HepG2 (cell line): ENCODE results near the gene ESYT1. TPM values are rescaled to one million over a fixed set of nuclear protein-coding genes. Genes with fewer than 3 reads are reported as not detected.
A peak's percentile ranks its signal among the peaks of the same experiment; 100 is the strongest.

ENCODE experiments used
- CC2D1A ChIP-seq: sonication (generic); formaldehyde crosslinking; IDR thresholded peaks from 2 replicates; pipeline ENCODE4 v1.8.1; 2023; ENCODE audit warnings: mild to moderate bottlenecking, missing genetic modification reagents
- CSRNP2 ChIP-seq: sonication (generic); formaldehyde crosslinking; conservative IDR thresholded peaks from 2 replicates; pipeline ENCODE4 v1.8.0; 2022; ENCODE audit warnings: low read depth, missing genetic modification reagents
- DMTF1 ChIP-seq: sonication (generic); formaldehyde crosslinking; IDR thresholded peaks from 2 replicates; pipeline ENCODE4 v1.4.0; 2020; ENCODE audit warnings: mild to moderate bottlenecking, missing genetic modification reagents
- ETV5 ChIP-seq: IDR thresholded peaks from 2 replicates; pipeline ENCODE4 v1.6.1; 2018; ENCODE audit warnings: missing biosample characterization, missing genetic modification reagents, inconsistent platforms, borderline replicate concordance
- HMGXB4 ChIP-seq, 2 experiments: sonication (generic) in 1 of 2; formaldehyde crosslinking in 1 of 2; IDR thresholded peaks; 2 replicates each; pipeline versions ENCODE4 v1.4.0 to v1.6.1; 2018 to 2020; ENCODE audit warnings: missing genetic modification reagents in 2 of 2, borderline replicate concordance in 1 of 2, low read depth in 1 of 2, mild to moderate bottlenecking in 1 of 2, missing biosample characterization in 1 of 2
- IRF1 ChIP-seq: sonication (generic); formaldehyde crosslinking; IDR thresholded peaks from 2 replicates; pipeline ENCODE4 v1.4.0; 2020; ENCODE audit warnings: low read depth, mild to moderate bottlenecking, missing genetic modification reagents
- NR3C1 ChIP-seq: sonication (generic); formaldehyde crosslinking; IDR thresholded peaks from 2 replicates; pipeline ENCODE4 v1.4.0; 2020; ENCODE audit warnings: missing genetic modification reagents
- RXRB ChIP-seq: IDR thresholded peaks from 2 replicates; pipeline ENCODE4 v1.6.1; 2016; ENCODE audit warnings: borderline replicate concordance, missing genetic modification reagents, missing compliant biosample characterization
- SMAD1 ChIP-seq: sonication (generic); formaldehyde crosslinking; IDR thresholded peaks from 2 replicates; pipeline ENCODE4 v1.4.0; 2020; ENCODE audit warnings: missing genetic modification reagents, low read depth, mild to moderate bottlenecking, borderline replicate concordance
- SMARCC2 ChIP-seq: fragments of 450-650 bp; IDR thresholded peaks from 2 replicates; pipeline ENCODE4 v1.6.1; 2017; ENCODE audit warnings: antibody characterized with exemption, mild to moderate bottlenecking
- STAT5B ChIP-seq: sonication (generic); formaldehyde crosslinking; IDR thresholded peaks from 2 replicates; pipeline ENCODE4 v1.4.0; 2020; ENCODE audit warnings: missing genetic modification reagents
- THAP11 ChIP-seq: IDR thresholded peaks from 2 replicates; pipeline ENCODE4 v1.6.1; 2016; ENCODE audit warnings: missing biosample characterization, missing genetic modification reagents
- ZBTB42 ChIP-seq: sonication (generic); formaldehyde crosslinking; IDR thresholded peaks from 2 replicates; pipeline ENCODE4 v1.5.0; 2020; ENCODE audit warnings: mild to moderate bottlenecking, missing genetic modification reagents
- ZNF253 ChIP-seq: sonication (generic); formaldehyde crosslinking; IDR thresholded peaks from 2 replicates; pipeline ENCODE4 v1.8.0; 2022; ENCODE audit warnings: mild to moderate bottlenecking, missing genetic modification reagents, borderline replicate concordance
- ZNF547 ChIP-seq: sonication (generic); formaldehyde crosslinking; IDR thresholded peaks from 2 replicates; pipeline ENCODE4 v1.5.1; 2020; ENCODE audit warnings: mild to moderate bottlenecking, missing genetic modification reagents
- ZNF766 ChIP-seq: sonication (generic); formaldehyde crosslinking; IDR thresholded peaks from 2 replicates; pipeline ENCODE4 v1.5.0; 2020; ENCODE audit warnings: missing genetic modification reagents, borderline replicate concordance
- ZZZ3 ChIP-seq: sonication (generic); formaldehyde crosslinking; IDR thresholded peaks from 2 replicates; pipeline ENCODE4 v1.4.0; 2020; ENCODE audit warnings: missing genetic modification reagents, mild to moderate bottlenecking, borderline replicate concordance
- polyA plus RNA-seq, 8 experiments: library from polyadenylated mRNA; depleted of rRNA in 3 of 8; stranded (reverse) in 7 of 8; unstranded in 1 of 8; fragments of >200 nt; fragmentation: Illumina TruSeq in 4 of 8; extraction: Trizol in 4 of 8; gene quantifications; 2 replicates each; pipeline versions ENCODE4 v1.2.1 to v1.2.3, GENCODE V29; 2011 to 2016; ENCODE audit warnings: low read depth in 4 of 8, missing spikeins in 1 of 8, mixed read lengths in 1 of 8; ENCODE audit not compliant: insufficient read depth in 1 of 8
- total RNA-seq, 5 experiments: library from RNA; depleted of rRNA; stranded (reverse); fragments of >200 nt; fragmentation: Illumina TruSeq; extraction: Trizol; gene quantifications; 2 replicates each; pipeline ENCODE4 v1.2.3, GENCODE V29; 2016; ENCODE audit warnings: low read depth in 1 of 5

Gene ESYT1
- total and polyA plus RNA-seq, 2 of the 13 experiments (the other 11 are each of a cell fraction or from before 2014, with no cell fraction given), result 66.9 to 71.0 TPM

- TF ChIP-seq ZNF547 (CRISPR knock-in tag) (peak; percentile 32; the same call in 1 of the 2 replicates), ZZZ3 (CRISPR knock-in tag) (peak; percentile 98), SMARCC2 (no peak), CC2D1A (no peak), ETV5 (CRISPR knock-in tag) (peak; percentile 93), ZNF253 (CRISPR knock-in tag) (no peak), STAT5B (CRISPR knock-in tag) (no peak; the same call in none of the 2 replicates), THAP11 (CRISPR knock-in tag) (peak; percentile 97), RXRB (CRISPR knock-in tag) (peak; percentile 83), DMTF1 (CRISPR knock-in tag) (no peak), ZNF766 (CRISPR knock-in tag) (peak; percentile 66; the same call in 1 of the 2 replicates), NR3C1 (CRISPR knock-in tag) (no peak), IRF1 (CRISPR knock-in tag) (no peak), HMGXB4 (CRISPR knock-in tag; IDR thresholded peaks at IDR 0.05; ENCODE audit: borderline replicate concordance in 1 of 2, low read depth in 1 of 2) (peak; percentile 81 to 97), SMAD1 (CRISPR knock-in tag) (0 out of 2 replicates have a peak, but pooled peaks have one; percentile 58), ZBTB42 (CRISPR knock-in tag) (no peak), CSRNP2 (CRISPR knock-in tag) (no peak)
These were observed 10.0 kb upstream of the ESYT1 start, which contains the start of gene ZC3H10 (continued) for GRCh38 chr12:56117778-56118687.
